K562 (cell line): ENCODE results near the gene PDLIM5. TPM values are rescaled to one million over a fixed set of nuclear protein-coding genes. Genes with fewer than 3 reads are reported as not detected.

Experiments
- ARHGAP35 ChIP-seq: fragments of 450-650 bp; IDR thresholded peaks from 2 replicates; pipeline ENCODE4 v1.6.1; 2018; ENCODE audit not compliant: partially characterized antibody
- ARID3A ChIP-seq: IDR thresholded peaks from 2 replicates; pipeline ENCODE4 v1.6.1; 2012; ENCODE audit warnings: low read depth, low read length, improper control_type of control experiment, borderline replicate concordance
- ATF6 ChIP-seq: sonication (generic); formaldehyde crosslinking; IDR thresholded peaks from 2 replicates; pipeline ENCODE4 v1.4.0; 2020; ENCODE audit warnings: mild to moderate bottlenecking, missing genetic modification reagents
- CHCHD3 ChIP-seq: fragments of 250-450 bp; sonication (Bioruptor Pico); IDR thresholded peaks from 2 replicates; pipeline ENCODE4 v2.1.2; 2022; ENCODE audit warnings: mild to moderate bottlenecking
- ELF2 ChIP-seq: fragments of 250-450 bp; sonication (Bioruptor Pico); IDR thresholded peaks from 2 replicates; pipeline ENCODE4 v1.5.0; 2021; ENCODE audit warnings: mild to moderate bottlenecking
- ELK3 ChIP-seq: fragments of 450-650 bp; formaldehyde crosslinking; IDR thresholded peaks from 2 replicates; pipeline ENCODE4 v1.4.0; 2020; ENCODE audit warnings: mild to moderate bottlenecking
- GATAD2A ChIP-seq: fragments of 450-650 bp; IDR thresholded peaks from 2 replicates; pipeline ENCODE4 v1.6.1; 2017
- ILF3 ChIP-seq: fragments of 450-650 bp; IDR thresholded peaks from 2 replicates; pipeline ENCODE4 v1.6.1; 2018; ENCODE audit warnings: antibody characterized with exemption, mild to moderate bottlenecking, moderate library complexity, borderline replicate concordance
- JUND ChIP-seq, 2 experiments: IDR thresholded peaks; 2 replicates in 1 of 2; 3 replicates in 1 of 2; pipeline ENCODE4 v1.6.1; 2011; ENCODE audit warnings: borderline replicate concordance in 2 of 2, low read depth in 2 of 2, low read length in 2 of 2, improper control_type of control experiment in 1 of 2, missing biosample characterization in 1 of 2, missing genetic modification characterization in 1 of 2, missing genetic modification reagents in 1 of 2
- MCM7 ChIP-seq, 2 experiments: fragments of 450-650 bp; IDR thresholded peaks; 2 replicates each; pipeline ENCODE4 v1.6.1; 2016 to 2018
- MIER1 ChIP-seq: fragments of 450-650 bp; IDR thresholded peaks from 2 replicates; pipeline ENCODE4 v1.6.1; 2016; ENCODE audit warnings: antibody characterized with exemption, mild to moderate bottlenecking, low read depth
- RFX7 ChIP-seq: fragments of 250-450 bp; sonication (Bioruptor Pico); IDR thresholded peaks from 2 replicates; pipeline ENCODE4 v1.5.1; 2021; ENCODE audit warnings: mild to moderate bottlenecking
- SIRT6 ChIP-seq: IDR thresholded peaks from one replicate; pipeline ENCODE4 v1.6.1; 2012; ENCODE audit warnings: low read depth, mild to moderate bottlenecking, control low read depth, inconsistent platforms, low read length, moderate library complexity
- SRSF1 ChIP-seq: fragments of 200-400 bp; formaldehyde crosslinking; IDR thresholded peaks from 2 replicates; pipeline ENCODE4 v1.6.1; 2017; ENCODE audit warnings: mild to moderate bottlenecking, low read depth, low read length, moderate library complexity
- STAT5A ChIP-seq: IDR thresholded peaks from 2 replicates; pipeline ENCODE4 v1.6.1; 2012; ENCODE audit warnings: low read length, inconsistent platforms, borderline replicate concordance
- ZBTB9 ChIP-seq: fragments of 450-650 bp; formaldehyde crosslinking; IDR thresholded peaks from 2 replicates; pipeline ENCODE4 v1.4.0; 2020; ENCODE audit warnings: mild to moderate bottlenecking, moderate library complexity
- ZFX ChIP-seq: sonication (generic); formaldehyde crosslinking; IDR thresholded peaks from 2 replicates; pipeline ENCODE4 v1.8.0; 2022; ENCODE audit warnings: mild to moderate bottlenecking, missing genetic modification reagents, moderate library complexity
- ZNF197 ChIP-seq: fragments of 200-800 bp; sonication (Bioruptor generic); IDR thresholded peaks from 2 replicates; pipeline ENCODE4 v1.6.1; 2016; ENCODE audit warnings: low read depth, missing genetic modification characterization, missing compliant biosample characterization
- ZNF24 ChIP-seq: fragments of 450-650 bp; IDR thresholded peaks from 2 replicates; pipeline ENCODE4 v1.6.1; 2016
- ZNF668 ChIP-seq: fragments of 250-450 bp; sonication (Bioruptor Pico); IDR thresholded peaks from 2 replicates; pipeline ENCODE4 v1.8.0; 2022; ENCODE audit warnings: mild to moderate bottlenecking, inconsistent platforms
- ZNF766 ChIP-seq: fragments of 200-800 bp; sonication (Bioruptor generic); conservative IDR thresholded peaks from 2 replicates; pipeline ENCODE4 v1.6.1; 2016; ENCODE audit warnings: missing genetic modification characterization, missing compliant biosample characterization
- polyA plus RNA-seq, 8 experiments: library from polyadenylated mRNA; depleted of rRNA in 4 of 8; stranded (reverse) in 5 of 8; unstranded in 3 of 8; fragments of >200 nt; fragmentation: Nextera tagmentation in 2 of 8; fragmentation: Illumina TruSeq in 1 of 8; extraction: Ambion mirVana in 2 of 8; extraction: Trizol in 1 of 8; gene quantifications; 2 replicates each; pipeline versions ENCODE4 v1.2.1 to v1.2.3, GENCODE V29; 2011 to 2014; ENCODE audit warnings: inconsistent platforms in 1 of 8, missing spikeins in 1 of 8
- total RNA-seq, 7 experiments: library from RNA; depleted of rRNA in 6 of 7; stranded (reverse); fragments of >200 nt in 6 of 7; fragmentation: Illumina TruSeq in 2 of 7; extraction: Trizol in 2 of 7; gene quantifications; 2 replicates each; pipeline versions ENCODE4 v1.2.1 to v1.2.3, GENCODE V29; 2011 to 2021; ENCODE audit warnings: low replicate concordance in 1 of 7

The PDLIM5 gene
- total and polyA plus RNA-seq, 9 of the 15 experiments (the other 6 are each of a cell fraction or from before 2014, with no cell fraction given) = 36.9 to 127 (median 62.5) TPM

- no peak for TF ChIP-seq ATF6
- no peak for TF ChIP-seq ARHGAP35
- peak; percentile 30; the same call in 1 of the 2 replicates for TF ChIP-seq STAT5A
- TF ChIP-seq ELF2 = no peak
- TF ChIP-seq RFX7 (CRISPR knock-in tag) = no peak
- no peak for TF ChIP-seq SIRT6
- TF ChIP-seq ZBTB9 = no peak
- TF ChIP-seq MIER1 = no peak
- no peak for TF ChIP-seq ILF3
- TF ChIP-seq ZNF766 (CRISPR knock-in tag) = peak; percentile 38; the same call in 1 of the 2 replicates
- no peak for TF ChIP-seq ELK3 (CRISPR knock-in tag)
- TF ChIP-seq JUND (IDR thresholded peaks at IDR 0.05; ENCODE audit: borderline replicate concordance, low read depth, low read length) = peak; percentile 40; the same call in 1 of the 2 replicates
- TF ChIP-seq JUND (tag; IDR thresholded peaks at IDR 0.05; ENCODE audit: borderline replicate concordance, low read depth, low read length) = peak; percentile 50; the same call in 1 of the 3 replicates
- TF ChIP-seq ZNF197 (CRISPR knock-in tag) = no peak
- TF ChIP-seq ZFX (CRISPR knock-in tag) = peak; percentile 38; the same call in 1 of the 2 replicates
- no peak for TF ChIP-seq ARID3A
- TF ChIP-seq ZNF24 = no peak; the same call in 1 of the 2 replicates
- no peak for TF ChIP-seq CHCHD3 (CRISPR knock-in tag)
- TF ChIP-seq ZNF668 = no peak
- no peak for TF ChIP-seq MCM7 (IDR thresholded peaks at IDR 0.05)
- no peak for TF ChIP-seq GATAD2A
- no peak for TF ChIP-seq SRSF1
These were observed 82.9 kb downstream of the PDLIM5 start (continued) for GRCh38 chr4:94534401-94535312.
